M059J (cell line): ENCODE measurements around the gene LRIG1. TPM values are rescaled to one million over a fixed set of nuclear protein-coding genes. Genes with fewer than 3 reads are reported as not detected.

Source experiments
- DNase-seq: peaks from one replicate; pipeline ENCODE4 v3.0.0-alpha.2; 2012; ENCODE audit warnings: low read depth
- total RNA-seq: library from RNA; depleted of rRNA; stranded (reverse); fragments of >200 nt; shearing (Covaris generic); gene quantifications from 2 replicates; pipeline ENCODE4 v1.2.3, GENCODE V29; 2014

LRIG1 gene
- total RNA-seq, 1 experiment from 2014 or later: 10.0 TPM

DNA sequence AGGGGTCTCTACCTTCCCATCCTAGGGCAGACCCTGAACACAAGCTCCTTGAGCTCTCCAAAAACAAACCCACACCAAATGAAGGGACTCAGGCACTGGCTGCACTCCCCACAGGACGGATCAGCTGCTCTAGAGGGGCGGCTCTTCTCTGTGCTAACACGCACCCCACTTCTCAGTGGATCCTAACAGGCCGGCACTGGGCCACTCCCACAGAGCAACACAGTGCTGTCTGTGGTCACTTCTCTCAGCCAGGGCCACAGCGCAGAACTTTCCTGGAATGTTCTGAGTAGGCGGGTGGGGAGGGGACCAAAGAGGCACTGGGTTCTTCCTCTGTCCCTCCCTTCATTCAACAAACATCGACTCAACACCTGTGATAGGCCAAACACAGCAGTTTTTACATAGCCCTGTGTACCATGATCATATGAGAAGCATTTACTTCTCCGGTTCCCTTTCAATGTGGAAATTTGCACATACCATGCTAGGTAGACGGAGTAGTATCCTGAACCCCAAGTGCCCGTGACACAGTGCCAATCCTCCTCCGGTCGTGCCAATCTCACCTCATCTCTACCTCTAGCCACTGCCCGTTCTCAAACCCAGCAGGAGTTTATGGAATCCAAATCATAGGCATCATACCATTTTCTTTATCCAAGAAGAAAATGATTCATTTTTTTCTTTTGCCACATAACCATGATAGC, 98.1 kb downstream of the LRIG1 start:
- no peak for DNase-seq

DNA sequence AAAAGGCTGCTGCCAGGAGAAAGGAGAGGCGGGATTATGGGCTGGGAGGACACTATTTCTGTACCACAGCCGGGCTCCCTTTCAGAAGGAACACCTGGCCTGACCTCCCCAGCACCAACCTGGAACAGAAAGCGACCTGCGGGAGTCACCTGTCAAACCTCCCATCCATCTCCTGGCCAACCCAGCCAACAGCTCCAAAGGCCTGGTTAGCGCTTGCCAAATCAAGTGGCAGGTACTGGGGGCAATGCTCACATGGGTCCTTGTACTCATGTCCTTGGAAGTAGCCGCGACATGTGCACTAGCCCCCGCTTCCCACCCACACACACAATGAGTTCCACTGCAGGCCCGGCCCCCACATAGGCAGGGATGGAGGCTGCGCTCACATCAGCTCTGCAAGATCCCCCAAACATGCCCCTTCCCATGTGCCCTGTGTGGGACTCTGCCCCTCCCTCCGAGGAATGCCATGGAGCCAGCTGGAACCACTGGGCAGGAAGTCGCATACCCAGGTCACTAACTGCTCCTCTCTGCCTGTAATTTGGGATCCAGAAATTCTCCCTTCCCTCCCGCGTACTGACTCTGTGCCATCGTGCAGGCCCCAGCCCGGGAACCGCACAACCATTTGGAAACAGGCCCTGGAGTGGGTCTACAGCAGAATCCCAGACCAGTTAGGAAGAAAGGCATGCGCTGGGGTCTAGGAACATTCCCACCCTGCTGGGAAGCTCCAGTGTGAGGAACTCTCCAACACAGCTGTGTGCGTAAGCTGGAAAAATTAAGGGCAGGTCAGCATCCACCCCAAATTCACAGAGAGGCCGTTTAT, 98.9 kb downstream of the LRIG1 start:
- no peak for DNase-seq

DNA sequence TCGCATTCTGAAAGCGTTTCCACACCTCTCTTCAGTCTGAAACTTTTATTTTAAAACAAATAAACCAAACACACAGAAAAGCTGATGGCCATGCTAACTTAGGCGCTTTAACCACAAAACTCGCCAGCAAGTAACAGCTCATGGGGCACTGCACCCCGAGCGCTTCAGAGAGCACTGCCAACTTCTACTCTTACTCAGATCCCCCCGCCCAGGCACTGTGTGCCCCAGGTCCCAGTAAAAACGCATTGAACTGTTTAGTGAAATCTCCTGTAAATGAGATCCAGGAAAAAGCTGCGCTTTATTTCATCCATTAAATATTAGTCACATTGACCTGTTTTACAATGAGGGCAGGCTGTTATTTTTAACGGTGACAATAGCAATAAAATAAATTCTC, 99.7 kb downstream of the LRIG1 start:
- DNase-seq: peak; percentile 84

DNA sequence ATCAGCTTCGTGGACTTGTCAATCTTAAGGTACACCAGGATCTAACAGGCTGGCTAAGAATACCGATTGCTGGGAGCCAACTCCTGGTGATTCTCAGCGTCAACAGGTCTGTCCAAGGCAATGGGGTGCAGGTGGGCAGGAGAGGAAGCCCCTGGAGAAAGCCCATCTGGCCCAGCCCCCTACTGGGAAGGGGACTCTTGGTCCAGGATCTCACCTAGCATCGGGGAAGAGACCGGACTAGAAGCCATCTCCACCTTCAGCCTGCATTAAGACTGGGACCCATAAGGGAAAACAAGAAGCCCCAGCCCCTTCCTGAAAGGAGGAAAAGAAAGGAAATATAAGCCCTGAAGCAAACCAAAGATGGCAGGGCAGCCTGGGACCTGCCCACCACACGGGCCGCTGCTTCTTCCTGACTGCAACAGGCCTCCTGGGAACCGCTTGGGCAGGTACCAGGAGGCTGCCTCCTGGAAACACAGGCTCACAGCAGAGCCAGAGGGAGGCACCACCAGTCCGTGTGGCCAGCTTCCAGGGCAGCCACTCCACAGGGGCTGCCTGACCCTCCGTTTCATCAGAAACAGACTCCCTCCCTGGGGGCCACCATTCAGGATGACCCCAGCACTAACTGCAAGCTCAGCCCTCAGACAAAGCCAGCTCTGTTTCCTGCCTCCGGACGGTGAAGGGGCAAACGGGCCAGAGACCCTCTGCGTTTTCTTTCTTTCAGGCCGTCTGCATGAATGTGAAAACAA, 100.2 kb downstream of the LRIG1 start:
- peak; percentile 39 for DNase-seq

GRCh38 chr3:66399529-66400232, 101.1 kb downstream of the LRIG1 start:
- no peak for DNase-seq

DNA sequence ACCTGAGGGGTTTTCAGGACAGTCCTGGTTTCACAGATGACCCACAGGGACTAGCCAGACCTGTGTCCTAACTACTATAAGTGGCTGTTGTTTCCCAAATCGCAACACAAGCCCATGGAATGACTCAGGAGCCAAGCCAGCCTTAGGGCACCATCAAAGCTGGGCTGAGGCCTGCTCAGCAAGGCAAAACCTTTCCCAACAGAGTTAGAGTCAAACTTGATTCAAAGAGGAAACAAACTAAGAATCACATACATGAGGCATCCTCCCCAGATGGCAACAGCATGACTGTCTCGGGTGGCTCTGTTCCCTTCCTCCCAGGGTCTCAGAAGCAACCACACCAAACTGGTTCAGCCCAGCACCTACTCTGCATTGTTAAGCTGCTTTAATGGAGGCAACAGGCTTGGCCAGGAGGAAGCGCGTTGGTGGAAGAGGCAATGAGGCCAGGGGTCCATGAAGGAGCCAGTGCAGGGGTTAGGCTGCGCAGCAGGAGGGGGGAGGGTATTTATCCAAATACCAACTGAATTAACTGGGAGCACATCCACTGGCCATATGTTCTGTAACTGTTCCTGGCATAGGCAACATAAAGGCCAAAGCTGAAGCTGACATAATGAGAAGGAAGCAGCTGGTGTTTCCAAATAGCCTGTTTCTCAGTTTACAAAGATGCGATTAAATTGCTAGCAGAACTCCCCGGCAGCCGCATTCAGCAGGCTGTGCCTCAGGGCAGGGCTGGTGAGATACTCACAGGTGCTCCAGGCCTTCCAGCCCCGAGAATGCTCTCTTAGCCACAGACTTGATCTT, 102.4 kb downstream of the LRIG1 start:
- peak; percentile 13 for DNase-seq

GRCh38 chr3:66397745-66398144, 103.1 kb downstream of the LRIG1 start:
- no peak for DNase-seq

DNA sequence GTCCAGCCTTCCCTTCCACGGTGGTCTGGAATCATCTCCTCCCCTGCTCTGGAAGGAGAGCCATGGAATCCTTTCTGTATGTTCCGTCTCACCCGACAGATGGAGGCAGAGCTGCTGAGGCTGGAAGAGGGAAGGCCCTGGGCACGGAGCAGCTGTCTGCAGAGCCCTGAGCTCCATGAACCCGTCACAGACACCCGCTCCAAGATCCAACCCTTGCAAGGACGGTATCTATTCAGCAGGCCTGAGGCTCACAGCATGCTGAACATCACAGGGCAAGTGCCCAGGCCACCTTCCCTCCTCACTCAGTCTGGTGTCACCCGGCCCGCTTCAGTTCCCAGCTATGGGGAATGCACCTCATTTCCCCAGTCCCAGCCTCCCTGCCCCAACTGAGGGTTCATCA, 103.9 kb downstream of the LRIG1 start:
- DNase-seq: no peak

GRCh38 chr3:66396161-66396760, 104.6 kb downstream of the LRIG1 start:
- DNase-seq: no peak

- no peak for DNase-seq
These were observed 105.2 kb downstream of the LRIG1 start for GRCh38 chr3:66395635-66396034.

GRCh38 chr3:66394753-66395249, 106.0 kb downstream of the LRIG1 start:
- DNase-seq: no peak

GRCh38 chr3:66394019-66394752, 106.6 kb downstream of the LRIG1 start:
- no peak for DNase-seq

GRCh38 chr3:66393333-66394005, 107.4 kb downstream of the LRIG1 start:
- DNase-seq: no peak

GRCh38 chr3:66392966-66393332, 107.9 kb downstream of the LRIG1 start:
- no peak for DNase-seq

DNA sequence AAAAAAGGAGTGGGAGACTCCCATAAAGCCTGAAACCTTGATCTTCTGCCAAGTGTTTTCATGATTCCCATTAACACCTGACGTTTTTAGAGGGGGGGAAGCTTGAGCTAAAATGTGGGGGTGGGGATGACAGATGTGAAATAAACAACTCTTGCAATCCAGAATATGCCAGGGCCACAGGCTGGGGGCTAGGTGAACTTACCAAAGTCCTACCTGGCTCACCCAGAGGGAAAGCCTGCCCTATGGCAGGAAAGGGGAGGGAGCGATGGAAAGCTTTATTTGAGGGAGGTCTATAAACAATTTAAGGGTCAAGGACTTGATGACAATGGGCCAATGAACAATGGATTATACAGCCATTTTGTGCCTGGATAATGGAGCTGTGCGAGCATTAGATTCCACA, 108.3 kb downstream of the LRIG1 start:
- no peak for DNase-seq

DNA sequence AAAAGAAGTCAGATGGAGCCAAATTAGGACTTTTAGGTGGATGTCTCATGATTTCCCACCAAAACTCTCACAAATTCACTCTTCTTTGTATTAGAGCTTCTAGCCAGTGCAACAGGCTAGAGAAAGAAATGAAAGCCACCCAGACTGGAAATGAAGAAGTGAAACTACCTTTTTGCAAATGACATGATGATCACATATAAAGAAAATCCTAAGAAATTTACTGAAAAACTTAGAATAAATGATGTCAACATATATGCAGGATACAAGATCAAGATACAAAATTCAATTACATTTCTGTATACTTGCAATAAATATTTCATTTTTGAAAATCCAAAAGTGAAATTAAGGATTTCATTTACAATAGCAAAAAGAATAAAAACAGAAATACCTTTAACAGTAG, 110.8 kb downstream of the LRIG1 start:
- no peak for DNase-seq

GRCh38 chr3:66386925-66387650, 113.7 kb downstream of the LRIG1 start:
- DNase-seq: no peak
